Measurements from ENCODE around the gene TBK1.

The TBK1 gene

GRCh38 chr12:64404470-64405256 is 47.3 kb upstream of the TBK1 start:
- H3K27ac ChIP-seq (ENCODE audit: low read length), result peak overlapping the region; percentile 99
- peak overlapping the region; percentile 82 for H2AFZ ChIP-seq (ENCODE audit: low read depth, low read length)
- no peak for TF ChIP-seq EZH2 (IDR thresholded peaks at IDR 0.05; ENCODE audit: borderline replicate concordance, low read depth, low read length, severe bottlenecking)
- TF ChIP-seq CTCF (IDR thresholded peaks at IDR 0.05; ENCODE audit: borderline replicate concordance, extremely low read depth, low read length, poor library complexity, severe bottlenecking), result no peak
- peak overlapping the region; percentile 62 for H3K4me2 ChIP-seq (ENCODE audit: insufficient read depth, low read length)
- no peaks in the 10 kb centered on the region for H3K9me3 ChIP-seq (ENCODE audit: insufficient read depth, low read length, severe bottlenecking)
- H3K36me3 ChIP-seq (ENCODE audit: insufficient read depth, low read length), result peaks cover 20% of the 10 kb centered on the region
- peak overlapping the region; percentile 96 for H3K9ac ChIP-seq (ENCODE audit: low read depth, low read length)
- DNase-seq, result peak; percentile 88
- peaks cover 7% of the 10 kb centered on the region; the same call in 1 of the 2 replicates for H4K20me1 ChIP-seq (ENCODE audit: insufficient read depth, low read length)
- peak overlapping the region; percentile 55 to 77 for H3K4me3 ChIP-seq (ENCODE audit: low read depth in 1 of 2, low read length in 2 of 2)
- H3K4me1 ChIP-seq (ENCODE audit: insufficient read depth, low read length), result peaks cover 42% of the 10 kb centered on the region
- peaks cover 53% of the 10 kb centered on the region for H3K79me2 ChIP-seq (ENCODE audit: insufficient read depth, low read length)
- no peaks in the 10 kb centered on the region for H3K27me3 ChIP-seq (ENCODE audit: insufficient read depth, low read length, poor library complexity)
- ATAC-seq (ENCODE audit: insufficient read depth, low read depth), result peak; percentile 66

DNA sequence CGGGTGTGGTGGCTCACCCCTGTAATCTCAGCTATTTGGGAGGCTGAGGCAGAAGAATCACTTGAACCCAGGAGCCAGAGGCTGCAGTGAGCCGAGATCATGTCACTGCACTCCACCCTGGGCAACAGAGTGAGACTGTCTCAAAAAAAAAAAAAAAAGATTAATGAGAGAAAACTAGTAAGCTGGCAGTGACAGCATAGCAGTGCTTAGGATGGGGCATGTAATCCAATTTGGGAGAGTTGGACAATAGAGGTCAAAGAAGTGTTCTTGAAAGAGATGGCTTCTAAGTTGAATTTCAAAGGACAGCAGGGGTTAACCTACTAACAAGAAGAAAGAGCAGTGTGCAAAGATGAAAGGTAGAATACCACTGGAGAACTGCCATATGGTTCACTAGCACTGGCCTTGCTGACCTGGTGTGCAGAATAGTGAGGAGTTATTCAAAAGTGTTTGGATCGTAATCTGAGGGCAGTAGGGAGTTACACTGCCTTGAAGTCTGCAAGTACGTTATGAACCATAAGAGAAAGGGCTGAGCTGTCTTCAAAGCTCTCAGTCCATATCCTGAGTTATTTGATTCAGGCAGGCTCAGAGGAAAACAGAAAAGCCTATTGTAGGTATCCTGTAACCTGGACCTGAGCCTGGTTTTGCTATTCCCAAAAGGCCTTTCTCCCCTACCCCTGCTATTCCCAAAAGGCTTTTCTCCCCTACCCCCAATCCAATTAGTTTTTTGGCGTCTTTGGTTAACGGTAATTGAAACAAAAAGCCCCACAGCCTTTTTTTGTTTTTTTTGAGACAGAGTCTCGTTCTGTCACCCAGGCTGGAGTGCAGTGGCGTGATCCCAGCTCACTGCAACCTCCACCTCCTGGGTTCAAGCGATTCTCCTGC is 44.3 kb upstream of the TBK1 start:
- H3K27me3 ChIP-seq (ENCODE audit: insufficient read depth, low read length, poor library complexity), result no peaks in the 10 kb centered on the region
- H3K79me2 ChIP-seq (ENCODE audit: insufficient read depth, low read length), result peaks cover 80% of the 10 kb centered on the region
- H3K36me3 ChIP-seq (ENCODE audit: insufficient read depth, low read length), result peaks cover 49% of the 10 kb centered on the region
- DNase-seq (no peak), ATAC-seq (ENCODE audit: insufficient read depth, low read depth) (no peak)
- H3K4me2 ChIP-seq (ENCODE audit: insufficient read depth, low read length), result peak overlapping the region; percentile 62; the same call in 1 of the 2 replicates
- no peaks in the 10 kb centered on the region for H3K9me3 ChIP-seq (ENCODE audit: insufficient read depth, low read length, severe bottlenecking)
- peaks cover 14% of the 10 kb centered on the region; the same call in 1 of the 2 replicates for H4K20me1 ChIP-seq (ENCODE audit: insufficient read depth, low read length)
- H3K9ac ChIP-seq (ENCODE audit: low read depth, low read length), result 0 out of 2 replicates have a peak overlapping the region, but pooled peaks have one; percentile 27
- no peak overlapping the region; a peak in 1 of 4 replicates for H3K4me3 ChIP-seq (ENCODE audit: low read depth in 1 of 2, low read length in 2 of 2)
- TF ChIP-seq EZH2 (IDR thresholded peaks at IDR 0.05; ENCODE audit: borderline replicate concordance, low read depth, low read length, severe bottlenecking) (no peak), CTCF (IDR thresholded peaks at IDR 0.05; ENCODE audit: borderline replicate concordance, extremely low read depth, low read length, poor library complexity, severe bottlenecking) (no peak)
- H3K4me1 ChIP-seq (ENCODE audit: insufficient read depth, low read length), result peaks cover 42% of the 10 kb centered on the region
- no peak overlapping the region for H2AFZ ChIP-seq (ENCODE audit: low read depth, low read length)
- H3K27ac ChIP-seq (ENCODE audit: low read length), result peak overlapping the region; percentile 24; the same call in 1 of the 2 replicates

DNA sequence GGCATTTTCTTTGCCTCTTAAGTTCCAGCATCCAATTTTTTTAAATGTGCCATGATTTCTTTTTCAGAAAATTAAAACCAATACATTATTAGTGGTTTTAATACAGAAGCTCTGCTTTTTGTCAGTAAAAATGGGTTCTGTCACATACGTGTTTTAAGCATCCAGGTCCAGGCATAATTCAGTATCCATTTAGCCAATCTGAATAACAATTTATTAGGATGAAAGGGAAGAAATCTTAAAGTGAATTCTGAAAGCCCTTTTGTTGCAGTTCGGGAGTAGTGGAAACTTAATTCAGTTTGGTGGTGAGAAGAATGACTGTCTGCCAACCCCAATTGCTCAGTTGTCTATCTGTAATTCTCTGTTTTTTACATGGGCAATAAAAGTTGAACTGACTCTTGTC is 40.5 kb upstream of the TBK1 start:
- DNase-seq (no peak), ATAC-seq (ENCODE audit: insufficient read depth, low read depth) (no peak)
- no peaks in the 10 kb centered on the region for H3K9me3 ChIP-seq (ENCODE audit: insufficient read depth, low read length, severe bottlenecking)
- H4K20me1 ChIP-seq (ENCODE audit: insufficient read depth, low read length), result peaks cover 17% of the 10 kb centered on the region; the same call in 1 of the 2 replicates
- TF ChIP-seq EZH2 (IDR thresholded peaks at IDR 0.05; ENCODE audit: borderline replicate concordance, low read depth, low read length, severe bottlenecking), result no peak
- no peak overlapping the region for H2AFZ ChIP-seq (ENCODE audit: low read depth, low read length)
- H3K4me2 ChIP-seq (ENCODE audit: insufficient read depth, low read length), result no peak overlapping the region; the same call in 1 of the 2 replicates
- peaks cover 85% of the 10 kb centered on the region for H3K79me2 ChIP-seq (ENCODE audit: insufficient read depth, low read length)
- H3K27me3 ChIP-seq (ENCODE audit: insufficient read depth, low read length, poor library complexity), result no peaks in the 10 kb centered on the region
- H3K27ac ChIP-seq (ENCODE audit: low read length), result no peak overlapping the region
- peaks cover 25% of the 10 kb centered on the region for H3K4me1 ChIP-seq (ENCODE audit: insufficient read depth, low read length)
- H3K36me3 ChIP-seq (ENCODE audit: insufficient read depth, low read length), result peaks cover 86% of the 10 kb centered on the region
- H3K9ac ChIP-seq (ENCODE audit: low read depth, low read length), result no peak overlapping the region
- H3K4me3 ChIP-seq (ENCODE audit: low read depth in 1 of 2, low read length in 2 of 2), result no peak overlapping the region
